Esophagus squamous epithelium (tissue), 4 donors: Measurements from ENCODE around the gene GJA1.

Source experiments
- POLR2A ChIP-seq, 4 donors: fragments of 450-650 bp; IDR thresholded peaks; one replicate each; pipeline ENCODE4 v1.6.1; 2017; ENCODE audit warnings: antibody characterized with exemption in 4 of 4, mild to moderate bottlenecking in 4 of 4, moderate library complexity in 3 of 4
- TF ChIP-seq, protein P1 (sequence below), 6 experiments: fragments of 450-650 bp in 4 of 6; fragments of 200-600 bp in 2 of 6; sonication (generic) in 2 of 6; IDR thresholded peaks; one replicate each; pipeline ENCODE4 v1.5.1; 2016 to 2019; ENCODE audit warnings: antibody characterized with exemption in 6 of 6, mild to moderate bottlenecking in 4 of 6, moderate library complexity in 4 of 6

DNA sequence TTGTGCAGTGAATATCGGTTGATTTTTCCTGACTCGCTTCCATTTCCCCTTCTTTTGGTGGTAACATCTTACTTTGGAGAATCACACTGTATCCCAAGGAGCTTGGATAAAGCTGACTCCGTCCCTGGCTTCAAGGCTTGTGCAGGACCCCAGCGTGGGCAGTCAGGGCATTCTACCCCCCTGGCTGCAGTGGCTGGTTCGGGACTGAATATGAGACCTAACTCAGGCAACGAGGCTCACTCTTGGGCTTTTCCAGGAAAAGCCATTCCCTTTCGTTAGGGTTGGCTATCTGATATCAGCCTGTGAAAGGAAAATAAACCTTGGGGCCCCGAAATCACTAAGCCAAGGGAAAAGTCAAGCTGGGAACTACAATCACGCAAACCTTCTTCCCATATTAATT is 30.1 kb upstream of the GJA1 start:
- TF ChIP-seq, protein P1, sequence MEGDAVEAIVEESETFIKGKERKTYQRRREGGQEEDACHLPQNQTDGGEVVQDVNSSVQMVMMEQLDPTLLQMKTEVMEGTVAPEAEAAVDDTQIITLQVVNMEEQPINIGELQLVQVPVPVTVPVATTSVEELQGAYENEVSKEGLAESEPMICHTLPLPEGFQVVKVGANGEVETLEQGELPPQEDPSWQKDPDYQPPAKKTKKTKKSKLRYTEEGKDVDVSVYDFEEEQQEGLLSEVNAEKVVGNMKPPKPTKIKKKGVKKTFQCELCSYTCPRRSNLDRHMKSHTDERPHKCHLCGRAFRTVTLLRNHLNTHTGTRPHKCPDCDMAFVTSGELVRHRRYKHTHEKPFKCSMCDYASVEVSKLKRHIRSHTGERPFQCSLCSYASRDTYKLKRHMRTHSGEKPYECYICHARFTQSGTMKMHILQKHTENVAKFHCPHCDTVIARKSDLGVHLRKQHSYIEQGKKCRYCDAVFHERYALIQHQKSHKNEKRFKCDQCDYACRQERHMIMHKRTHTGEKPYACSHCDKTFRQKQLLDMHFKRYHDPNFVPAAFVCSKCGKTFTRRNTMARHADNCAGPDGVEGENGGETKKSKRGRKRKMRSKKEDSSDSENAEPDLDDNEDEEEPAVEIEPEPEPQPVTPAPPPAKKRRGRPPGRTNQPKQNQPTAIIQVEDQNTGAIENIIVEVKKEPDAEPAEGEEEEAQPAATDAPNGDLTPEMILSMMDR (IDR thresholded peaks at IDR 0.05) = no peak
- TF ChIP-seq POLR2A (IDR thresholded peaks at IDR 0.05) = no peak
